ENCODE measurements around the gene FGFR3. TPM values are rescaled to one million over a fixed set of nuclear protein-coding genes. Genes with fewer than 3 reads are reported as not detected.

The FGFR3 gene
- total and polyA plus RNA-seq, 9 of the 15 experiments (the other 6 are each of a cell fraction or from before 2014, with no cell fraction given), result 1.2 to 60.4 (median 12.7) TPM

GRCh38 chr4:1856943-1857699, 64.0 kb downstream of the FGFR3 start (continued):
- TF ChIP-seq ETV6 (IDR thresholded peaks at IDR 0.05; ENCODE audit: borderline replicate concordance in 1 of 2, low read depth in 2 of 2, low read length in 1 of 2), result no peak
- no peak for TF ChIP-seq ETV6 (CRISPR knock-in tag; IDR thresholded peaks at IDR 0.05; ENCODE audit: borderline replicate concordance)
- TF ChIP-seq TEAD4 (IDR thresholded peaks at IDR 0.05; ENCODE audit: low read length), result 0 out of 2 replicates have a peak, but pooled peaks have one; percentile 11
- TF ChIP-seq TEAD4 (CRISPR knock-in tag; IDR thresholded peaks at IDR 0.05; ENCODE audit: borderline replicate concordance), result no peak
- TF ChIP-seq DACH1 (IDR thresholded peaks at IDR 0.05; ENCODE audit: partially characterized antibody), result no peak
- no peak for TF ChIP-seq HDAC2 (IDR thresholded peaks at IDR 0.05)
- TF ChIP-seq REST (IDR thresholded peaks at IDR 0.05; ENCODE audit: borderline replicate concordance), result peak; percentile 88
- no peak for TF ChIP-seq REST (CRISPR knock-in tag; IDR thresholded peaks at IDR 0.05; ENCODE audit: low read depth)
- TF ChIP-seq RREB1 (CRISPR knock-in tag; IDR thresholded peaks at IDR 0.05), result no peak
- peak; percentile 11; the same call in 1 of the 2 replicates for TF ChIP-seq ZFX (CRISPR knock-in tag; IDR thresholded peaks at IDR 0.05)
- TF ChIP-seq STAG1 (CRISPR knock-in tag; IDR thresholded peaks at IDR 0.05; ENCODE audit: borderline replicate concordance), result no peak
- TF ChIP-seq ZNF316 (IDR thresholded peaks at IDR 0.05), result peak; percentile 46
- no peak for TF ChIP-seq IRF1 (CRISPR knock-in tag; IDR thresholded peaks at IDR 0.05; ENCODE audit: borderline replicate concordance)
